Measurements from ENCODE around the gene ZNF467. TPM values are rescaled to one million over a fixed set of nuclear protein-coding genes. Genes with fewer than 3 reads are reported as not detected.
A peak's percentile ranks its signal among the peaks of the same experiment; 100 is the strongest.

The ZNF467 gene
- total RNA-seq, 1 donor from 2014 or later: 3.4 TPM

GRCh38 chr7:149731207-149731955, 42.0 kb downstream of the ZNF467 start:
- Mint-ChIP-seq H3K36me3 (ENCODE audit: unreplicated experiment) (peaks cover 38% of the 10 kb centered on the region), H3K4me1 (ENCODE audit: unreplicated experiment) (no peaks in the 10 kb centered on the region), H3K4me3 (ENCODE audit: unreplicated experiment) (no peak overlapping the region), H3K9me3 (ENCODE audit: unreplicated experiment) (no peaks in the 10 kb centered on the region), H3K27me3 (ENCODE audit: unreplicated experiment) (no peaks in the 10 kb centered on the region), H3K27ac (ENCODE audit: unreplicated experiment) (no peak overlapping the region)
- no peak for TF ChIP-seq CTCF (IDR thresholded peaks at IDR 0.05)
- no peak for DNase-seq (ENCODE audit: extremely low spot score, unreplicated experiment)

GRCh38 chr7:149729983-149730801, 43.2 kb downstream of the ZNF467 start:
- no peak overlapping the region for H3K4me3 Mint-ChIP-seq (ENCODE audit: unreplicated experiment)
- no peaks in the 10 kb centered on the region for H3K9me3 Mint-ChIP-seq (ENCODE audit: unreplicated experiment)
- H3K27me3 Mint-ChIP-seq (ENCODE audit: unreplicated experiment): no peaks in the 10 kb centered on the region
- DNase-seq (ENCODE audit: extremely low spot score, unreplicated experiment): no peak
- no peaks in the 10 kb centered on the region for H3K4me1 Mint-ChIP-seq (ENCODE audit: unreplicated experiment)
- H3K27ac Mint-ChIP-seq (ENCODE audit: unreplicated experiment): no peak overlapping the region
- no peak for TF ChIP-seq CTCF (IDR thresholded peaks at IDR 0.05)
- peaks cover 41% of the 10 kb centered on the region for H3K36me3 Mint-ChIP-seq (ENCODE audit: unreplicated experiment)

GRCh38 chr7:149729586-149729982, 43.8 kb downstream of the ZNF467 start:
- TF ChIP-seq CTCF (IDR thresholded peaks at IDR 0.05): no peak
- no peak for DNase-seq (ENCODE audit: extremely low spot score, unreplicated experiment)
- Mint-ChIP-seq H3K4me1 (ENCODE audit: unreplicated experiment) (no peaks in the 10 kb centered on the region), H3K27me3 (ENCODE audit: unreplicated experiment) (no peaks in the 10 kb centered on the region), H3K4me3 (ENCODE audit: unreplicated experiment) (no peak overlapping the region), H3K36me3 (ENCODE audit: unreplicated experiment) (peaks cover 41% of the 10 kb centered on the region), H3K9me3 (ENCODE audit: unreplicated experiment) (no peaks in the 10 kb centered on the region), H3K27ac (ENCODE audit: unreplicated experiment) (no peak overlapping the region)

GRCh38 chr7:149728491-149729375, 44.7 kb downstream of the ZNF467 start:
- Mint-ChIP-seq H3K4me3 (ENCODE audit: unreplicated experiment) (no peak overlapping the region), H3K36me3 (ENCODE audit: unreplicated experiment) (peaks cover 38% of the 10 kb centered on the region), H3K4me1 (ENCODE audit: unreplicated experiment) (no peaks in the 10 kb centered on the region), H3K9me3 (ENCODE audit: unreplicated experiment) (no peaks in the 10 kb centered on the region), H3K27ac (ENCODE audit: unreplicated experiment) (no peak overlapping the region), H3K27me3 (ENCODE audit: unreplicated experiment) (no peaks in the 10 kb centered on the region)
- no peak for TF ChIP-seq CTCF (IDR thresholded peaks at IDR 0.05)
- DNase-seq (ENCODE audit: extremely low spot score, unreplicated experiment): peak; percentile 79
